B cell (primary cell): ENCODE measurements around the gene PDS5A. TPM values are rescaled to one million over a fixed set of nuclear protein-coding genes. Genes with fewer than 3 reads are reported as not detected.
A peak's percentile ranks its signal among the peaks of the same experiment; 100 is the strongest.

Experiments used
- ATAC-seq: fragments of 200-7000 bp; cut with Tn5 transposase; one replicate; pipeline ENCODE4 v1.10.0; 2021; ENCODE audit warnings: low read depth, mild to moderate bottlenecking, moderate number of reproducible peaks, moderate library complexity
- CTCF ChIA-PET: fragments of 350-600 bp; sonication (Branson Sonifier 250); formaldehyde crosslinking; loops from one replicate; lab custom pipeline; 2021; ENCODE audit warnings: antibody characterized with exemption, inconsistent platforms; lab: Charles Lee
- POLR2A ChIA-PET: fragments of 350-600 bp; sonication (Branson Sonifier 250); formaldehyde crosslinking; loops from one replicate; lab custom pipeline; 2021; ENCODE audit warnings: antibody characterized with exemption; lab: Charles Lee
- DNase-seq: peaks from one replicate; pipeline ENCODE4 v3.0.0; 2013
- H2AFZ ChIP-seq: 2 replicates; pipeline ENCODE4 v1.6.1; 2012; ENCODE audit warnings: mild to moderate bottlenecking, low read depth, low read length; ENCODE audit not compliant: insufficient read depth, poor library complexity, severe bottlenecking
- H3K27ac ChIP-seq, 2 donors: 1 replicate in 1 of 2; 2 replicates in 1 of 2; pipeline ENCODE4 v1.5.1; 2012 to 2013; ENCODE audit warnings: low read length in 2 of 2, mild to moderate bottlenecking in 2 of 2, moderate library complexity in 1 of 2
- H3K27me3 ChIP-seq, 4 experiments: fragments of 200-600 bp in 1 of 4; sonication (generic) in 1 of 4; replicated peaks in 1 of 4; 1 replicate in 2 of 4; 2 replicates in 2 of 4; pipeline versions ENCODE4 v1.6.1 to v1.7.0; 2013 to 2016; ENCODE audit warnings: low read length in 3 of 4, mild to moderate bottlenecking in 2 of 4, mixed read lengths in 1 of 4, moderate library complexity in 1 of 4; ENCODE audit not compliant: insufficient read depth in 4 of 4, control insufficient read depth in 3 of 4; ENCODE audit errors: control extremely low read depth in 1 of 4
- H3K36me3 ChIP-seq, 2 experiments: replicated peaks in 1 of 2; 1 replicate in 1 of 2; 2 replicates in 1 of 2; pipeline versions ENCODE4 v1.6.1 to v1.7.1; 2013; ENCODE audit warnings: low read length in 1 of 2; ENCODE audit not compliant: insufficient read depth in 2 of 2, control insufficient read depth in 1 of 2; ENCODE audit errors: control extremely low read depth in 1 of 2, extremely low read depth in 1 of 2
- H3K4me1 ChIP-seq, 2 donors: fragments of 200-600 bp in 1 of 2; sonication (generic) in 1 of 2; 1 replicate in 1 of 2; 2 replicates in 1 of 2; pipeline versions ENCODE4 v1.5.1 to v1.6.1; 2013 to 2017; ENCODE audit warnings: low read length in 2 of 2; ENCODE audit not compliant: control insufficient read depth in 2 of 2, insufficient read depth in 2 of 2
- H3K4me2 ChIP-seq: replicated peaks from 2 replicates; pipeline ENCODE3; 2012; ENCODE audit warnings: mild to moderate bottlenecking, low read depth, low read length; ENCODE audit not compliant: poor library complexity, severe bottlenecking
- H3K4me3 ChIP-seq, 5 experiments: fragments of 200-600 bp in 1 of 5; sonication (generic) in 1 of 5; 1 replicate in 3 of 5; 2 replicates in 2 of 5; pipeline versions ENCODE4 v1.5.1 to v1.7.0; 2011 to 2016; ENCODE audit warnings: low read length in 4 of 5, mild to moderate bottlenecking in 4 of 5, low read depth in 2 of 5, control low read depth in 1 of 5, moderate library complexity in 1 of 5; ENCODE audit not compliant: insufficient read depth in 1 of 5; ENCODE audit errors: control extremely low read depth in 1 of 5, extremely low read depth in 1 of 5
- H3K79me2 ChIP-seq: fragments of 200-600 bp; sonication (generic); one replicate; pipeline ENCODE4 v1.6.0; 2016; ENCODE audit warnings: low read length; ENCODE audit not compliant: control insufficient read depth, insufficient read depth
- H3K9ac ChIP-seq: fragments of 200-600 bp; sonication (generic); 2 replicates; pipeline ENCODE4 v1.6.1; 2017; ENCODE audit warnings: mild to moderate bottlenecking, low read length, moderate library complexity
- H3K9me3 ChIP-seq, 3 donors: one replicate each; pipeline versions ENCODE4 v1.6.1 to v1.7.1; 2013; ENCODE audit warnings: low read length in 2 of 3; ENCODE audit not compliant: control insufficient read depth in 2 of 3, insufficient read depth in 1 of 3; ENCODE audit errors: control extremely low read depth in 1 of 3
- H4K20me1 ChIP-seq: 2 replicates; pipeline ENCODE4 v1.6.0; 2012; ENCODE audit warnings: mild to moderate bottlenecking, low read length; ENCODE audit not compliant: insufficient read depth, control insufficient read depth, poor library complexity, severe bottlenecking
- H3K27ac Mint-ChIP-seq: one replicate; pipeline ENCODE4 v1.8.0; 2021; ENCODE audit warnings: mixed read lengths
- H3K27me3 Mint-ChIP-seq: one replicate; pipeline ENCODE4 v1.8.0; 2021; ENCODE audit warnings: mixed read lengths
- H3K4me1 Mint-ChIP-seq: one replicate; pipeline ENCODE4 v1.8.0; 2021; ENCODE audit warnings: mixed read lengths
- H3K4me3 Mint-ChIP-seq: one replicate; pipeline ENCODE4 v1.8.0; 2021; ENCODE audit warnings: mixed read lengths
- H3K9me3 Mint-ChIP-seq: one replicate; pipeline ENCODE4 v1.8.0; 2022; ENCODE audit warnings: mixed read lengths; ENCODE audit not compliant: insufficient read depth
- CTCF ChIP-seq: fragments of 200-600 bp; IDR thresholded peaks from one replicate; pipeline ENCODE4 v1.8.0; 2022; ENCODE audit warnings: antibody characterized with exemption, mild to moderate bottlenecking
- EZH2 ChIP-seq: IDR thresholded peaks from 2 replicates; pipeline ENCODE4 v1.6.1; 2012; ENCODE audit warnings: borderline replicate concordance, low read depth, mild to moderate bottlenecking, moderate library complexity, low read length; ENCODE audit not compliant: insufficient read depth, poor library complexity, severe bottlenecking
- WGBS: methylation state at CpG from one replicate; pipeline ENCODE4 v1.1.5; 2013; ENCODE audit warnings: missing lambda C conversion rate; ENCODE audit not compliant: insufficient coverage; 5-methylcytosine and 5-hydroxymethylcytosine counted together
- intact Hi-C: fragments of 100-400 bp; cut with micrococcal nuclease; formaldehyde crosslinking; loops from one replicate; pipeline ENCODE4 v1.10.0; 2022
- polyA plus RNA-seq: library from polyadenylated mRNA; depleted of rRNA; stranded (reverse); fragments of >200 nt; gene quantifications from 2 replicates; pipeline ENCODE4 v1.2.3, GENCODE V29; 2012
- total RNA-seq, 2 donors: library from RNA; stranded (reverse); fragments of 120-200 nt in 1 of 2; gene quantifications; 1 replicate in 1 of 2; 2 replicates in 1 of 2; pipeline versions ENCODE4 v1.2.3 to v1.2.4, GENCODE V29; 2013 to 2022

The PDS5A gene
- total and polyA plus RNA-seq, 2 donors (not counting 1 experiment from before 2014, with no cell fraction given) = 19.4 to 111 TPM

- H3K36me3 ChIP-seq = peaks cover 11 to 13% of the 10 kb centered on the region in 2 experiments
- no peak overlapping the region for H2AFZ ChIP-seq
- peaks cover 65% of the 10 kb centered on the region for H3K79me2 ChIP-seq
- DNase-seq (no peak), ATAC-seq (no peak)
- H3K4me2 ChIP-seq = no peak overlapping the region
- ChIA-PET POLR2A (no interaction called here), CTCF (no interaction called here)
- peak overlapping the region; percentile 59 for H3K27ac Mint-ChIP-seq
- H3K4me3 Mint-ChIP-seq = no peak overlapping the region
- H3K4me1 Mint-ChIP-seq = peaks cover 23% of the 10 kb centered on the region
- WGBS = no CpG with 5 or more reads among the region's 2 CpGs
- no peaks in the 10 kb centered on the region for H3K27me3 ChIP-seq
- H3K9ac ChIP-seq = no peak overlapping the region
- H3K27ac ChIP-seq = no peak overlapping the region
- TF ChIP-seq EZH2 (no peak), CTCF (no peak)
- H4K20me1 ChIP-seq = peaks cover 22% of the 10 kb centered on the region
- no peaks in the 10 kb centered on the region for H3K9me3 Mint-ChIP-seq
- H3K27me3 Mint-ChIP-seq = no peaks in the 10 kb centered on the region
- intact Hi-C loops = loop anchor here (5.0 kb wide), 1 partner anchor 34 kb away; no protein-coding TSS in a partner anchor
- no peaks in the 10 kb centered on the region for H3K9me3 ChIP-seq
- peaks cover 16 to 23% of the 10 kb centered on the region in 2 donors for H3K4me1 ChIP-seq
- no peak overlapping the region for H3K4me3 ChIP-seq
Observed at GRCh38 chr4:39928538-39928937, 49.2 kb downstream of the PDS5A start.

GRCh38 chr4:39924014-39924413 is 53.7 kb downstream of the PDS5A start:
- Mint-ChIP-seq H3K27ac (peak overlapping the region; percentile 44), H3K4me1 (peaks cover 2% of the 10 kb centered on the region), H3K27me3 (no peaks in the 10 kb centered on the region), H3K4me3 (no peak overlapping the region), H3K9me3 (no peaks in the 10 kb centered on the region)
- H2AFZ ChIP-seq = no peak overlapping the region
- WGBS = 89% methylated on average over 1 of the region's 2 CpGs
- peak overlapping the region in 1 of 2 donors; percentile 8 for H3K27ac ChIP-seq
- intact Hi-C loops = no loop called here
- no peaks in the 10 kb centered on the region for H3K27me3 ChIP-seq
- no peaks in the 10 kb centered on the region for H4K20me1 ChIP-seq
- DNase-seq = no peak
- H3K9ac ChIP-seq = no peak overlapping the region
- H3K36me3 ChIP-seq = peaks cover 11 to 35% of the 10 kb centered on the region in 2 experiments
- no peaks in the 10 kb centered on the region for H3K9me3 ChIP-seq
- no peak overlapping the region for H3K4me3 ChIP-seq
- CTCF ChIA-PET = no interaction called here
- POLR2A ChIA-PET = no interaction called here
- TF ChIP-seq EZH2 (no peak), CTCF (no peak)
- ATAC-seq = no peak
- no peaks in the 10 kb centered on the region for H3K4me1 ChIP-seq
- no peak overlapping the region for H3K4me2 ChIP-seq
- peaks cover 41% of the 10 kb centered on the region for H3K79me2 ChIP-seq
